ENCODE data around the gene VENTX. TPM values are rescaled to one million over a fixed set of nuclear protein-coding genes. Genes with fewer than 3 reads are reported as not detected.

The VENTX gene
- total and polyA plus RNA-seq, 2 donors (not counting 3 experiments of a cell fraction or from before 2014, with no cell fraction given), result not detected

GRCh38 chr10:133197786-133198185 lies 39.9 kb upstream of the VENTX start:
- Histone ChIP-seq H3K79me2 (ENCODE audit: control insufficient read depth, insufficient read depth, low read length) (no peaks in the 10 kb centered on the region), H3K9me1 (replicated peaks; ENCODE audit: control insufficient read depth, extremely low read depth, insufficient read depth, low read length) (no peaks in the 10 kb centered on the region), H3K9ac (replicated peaks; ENCODE audit: extremely low read depth, insufficient read depth, low read length) (no peak overlapping the region), H3K36me3 (ENCODE audit: control insufficient read depth in 2 of 2, extremely low read depth in 1 of 2, insufficient read depth in 2 of 2, low read length in 2 of 2) (no peaks in the 10 kb centered on the region), H3K4me3 (replicated peaks in 1 of 3; ENCODE audit: insufficient read depth in 1 of 3, low read depth in 1 of 3, low read length in 3 of 3) (no peak overlapping the region), H3K9me3 (replicated peaks; ENCODE audit: control insufficient read depth, insufficient read depth, low read length) (no peaks in the 10 kb centered on the region), H3K4me2 (ENCODE audit: insufficient read depth, low read length) (no peak overlapping the region), H4K20me1 (replicated peaks; ENCODE audit: control insufficient read depth, extremely low read depth, insufficient read depth, low read length) (no peaks in the 10 kb centered on the region), H3K27ac (ENCODE audit: insufficient read depth, low read depth, low read length) (no peak overlapping the region), H2AFZ (ENCODE audit: low read depth, low read length) (no peak overlapping the region), H3K4me1 (ENCODE audit: control insufficient read depth, extremely low read depth, insufficient read depth, low read length) (no peaks in the 10 kb centered on the region), H3K27me3 (ENCODE audit: control insufficient read depth in 2 of 2, insufficient read depth in 2 of 2, low read length in 2 of 2) (no peaks in the 10 kb centered on the region)
- ChIA-PET CTCF (no interaction called here), POLR2A (no interaction called here)
- no TSS peak for BruUV-seq (replicated peaks)
- no peak for FAIRE-seq
- DNase-seq (ENCODE audit: low read depth, low spot score), result no peak
- no peak for TF ChIP-seq POLR2A (IDR thresholded peaks at IDR 0.05; ENCODE audit: low read depth, low read length)
- TF ChIP-seq MAX (IDR thresholded peaks at IDR 0.05; ENCODE audit: insufficient read depth, insufficient read length), result no peak
- no peak for TF ChIP-seq FOS (IDR thresholded peaks at IDR 0.05; ENCODE audit: borderline replicate concordance, insufficient read depth, low read length)
- no peak for TF ChIP-seq POLR2AphosphoS5 (IDR thresholded peaks at IDR 0.05; ENCODE audit: insufficient read depth, low read depth, low read length)
- no peak for TF ChIP-seq MYC (IDR thresholded peaks at IDR 0.05; ENCODE audit: low read depth, low read length)
- no peak for TF ChIP-seq GATA2 (IDR thresholded peaks at IDR 0.05; ENCODE audit: insufficient read depth, insufficient read length, low read depth, low read length)
- no peak for TF ChIP-seq JUN (IDR thresholded peaks at IDR 0.05; ENCODE audit: borderline replicate concordance, insufficient read depth, insufficient read length, low read depth)
- no peak for TF ChIP-seq CTCF (IDR thresholded peaks at IDR 0.05; ENCODE audit: extremely low read depth in 1 of 2, insufficient read depth in 1 of 2, low read depth in 1 of 2, low read length in 2 of 2)
- no peak for TF ChIP-seq EZH2 (IDR thresholded peaks at IDR 0.05; ENCODE audit: borderline replicate concordance, low read depth, low read length, severe bottlenecking)
- intact Hi-C loops (cut with micrococcal nuclease) (no loop called here), dilution Hi-C loops (cut with MboI; ENCODE audit: extremely low pct_ligation_motif_present, low sequenced_read_pairs) (no loop called here)

Measured in endothelial cell of umbilical vein (primary cell).